H1 (cell line): ENCODE measurements around the gene SPOCK1. TPM values are rescaled to one million over a fixed set of nuclear protein-coding genes. Genes with fewer than 3 reads are reported as not detected.

Experiments used
- CTCF ChIA-PET: fragments of 300-600 bp; sonication (Branson Sonifier 250); formaldehyde crosslinking; loops from one replicate; lab custom pipeline; 2021; ENCODE audit not compliant: partially characterized antibody; lab: Charles Lee
- POLR2A ChIA-PET: fragments of 300-600 bp; sonication (Branson Sonifier 250); formaldehyde crosslinking; loops from one replicate; lab custom pipeline; 2021; ENCODE audit warnings: inconsistent platforms; ENCODE audit not compliant: partially characterized antibody; lab: Charles Lee
- DNase-seq, 2 experiments: peaks; one replicate each; pipeline versions ENCODE4 v3.0.0 to v3.0.0-alpha.2; 2010 to 2022; ENCODE audit warnings: low spot score in 2 of 2, low read depth in 1 of 2, mixed read lengths in 1 of 2
- FAIRE-seq: peaks from 2 replicates; lab custom pipeline; 2011; peaks lifted over from hg19 to GRCh38; lab: Jason Lieb, UNC
- H2AFZ ChIP-seq: 2 replicates; pipeline ENCODE4 v1.8.1; 2012; ENCODE audit warnings: low read length, inconsistent platforms
- H2AK5ac ChIP-seq: 2 replicates; pipeline ENCODE4 v1.6.1; 2013; ENCODE audit warnings: low read depth, low read length
- H2BK120ac ChIP-seq: replicated peaks from 2 replicates; pipeline ENCODE3; 2013; ENCODE audit warnings: low read depth, low read length, inconsistent platforms
- H2BK12ac ChIP-seq: 2 replicates; pipeline ENCODE4 v1.6.1; 2013; ENCODE audit warnings: low read depth, low read length
- H2BK15ac ChIP-seq: 2 replicates; pipeline ENCODE4 v1.6.1; 2013; ENCODE audit warnings: low read length
- H2BK20ac ChIP-seq: 2 replicates; pipeline ENCODE4 v1.6.1; 2013; ENCODE audit warnings: low read length
- H2BK5ac ChIP-seq: 2 replicates; pipeline ENCODE4 v1.6.1; 2013; ENCODE audit warnings: low read depth, low read length
- H3K14ac ChIP-seq: 2 replicates; pipeline ENCODE4 v1.6.1; 2013; ENCODE audit warnings: inconsistent platforms; ENCODE audit not compliant: insufficient read length
- H3K18ac ChIP-seq: 2 replicates; pipeline ENCODE4 v1.6.1; 2013; ENCODE audit warnings: low read length; ENCODE audit errors: extremely low read depth
- H3K23ac ChIP-seq: 2 replicates; pipeline ENCODE4 v1.6.1; 2013; ENCODE audit warnings: inconsistent platforms; ENCODE audit not compliant: insufficient read length
- H3K23me2 ChIP-seq: 2 replicates; pipeline ENCODE4 v1.6.1; 2013; ENCODE audit warnings: low read depth, low read length
- H3K27ac ChIP-seq: 2 replicates; pipeline ENCODE4 v1.6.1; 2011; ENCODE audit warnings: low read depth, low read length, inconsistent platforms
- H3K27me3 ChIP-seq, 4 experiments: replicated peaks in 1 of 4; 1 replicate in 1 of 4; 2 replicates in 3 of 4; pipeline versions ENCODE4 v1.6.1 to v1.8.1; 2011 to 2013; ENCODE audit warnings: low read length in 3 of 4, mild to moderate bottlenecking in 3 of 4, inconsistent platforms in 2 of 4, mixed read lengths in 2 of 4, moderate library complexity in 1 of 4; ENCODE audit not compliant: control insufficient read depth in 3 of 4, insufficient read depth in 3 of 4; ENCODE audit errors: extremely low read depth in 1 of 4
- H3K36me3 ChIP-seq, 4 experiments: 2 replicates each; pipeline versions ENCODE4 v1.6.1 to v1.8.1; 2011 to 2013; ENCODE audit warnings: mild to moderate bottlenecking in 4 of 4, low read length in 3 of 4, moderate library complexity in 2 of 4, control low read depth in 1 of 4, inconsistent platforms in 1 of 4; ENCODE audit not compliant: insufficient read depth in 4 of 4, control insufficient read depth in 2 of 4
- H3K4ac ChIP-seq: replicated peaks from 2 replicates; pipeline ENCODE3; 2013; ENCODE audit warnings: low read length, low read depth, mixed read lengths, inconsistent platforms; ENCODE audit not compliant: insufficient read length
- H3K4me1 ChIP-seq, 4 experiments: replicated peaks in 1 of 4; 1 replicate in 1 of 4; 2 replicates in 3 of 4; pipeline versions ENCODE4 v1.6.1 to v1.8.1; 2011 to 2013; ENCODE audit warnings: low read length in 3 of 4, inconsistent platforms in 2 of 4, mixed read lengths in 1 of 4; ENCODE audit not compliant: insufficient read depth in 4 of 4, control insufficient read depth in 3 of 4
- H3K4me2 ChIP-seq, 2 experiments: 2 replicates each; pipeline versions ENCODE4 v1.6.1 to v1.8.1; 2011 to 2013; ENCODE audit warnings: low read depth in 2 of 2, low read length in 2 of 2, control low read depth in 1 of 2, inconsistent platforms in 1 of 2, mild to moderate bottlenecking in 1 of 2; ENCODE audit not compliant: insufficient read depth in 1 of 2
- H3K4me3 ChIP-seq, 4 experiments: fragments of 200-600, 300-600 bp in 1 of 4; sonication (generic), shearing (Covaris generic), sonication (Bioruptor Twin) in 1 of 4; 2 replicates each; pipeline versions ENCODE4 v1.5.1 to v1.8.1; 2011 to 2016; ENCODE audit warnings: low read length in 4 of 4, low read depth in 3 of 4, control low read depth in 2 of 4, inconsistent platforms in 2 of 4, mild to moderate bottlenecking in 2 of 4, mixed read lengths in 1 of 4, moderate library complexity in 1 of 4; ENCODE audit not compliant: insufficient read depth in 2 of 4; ENCODE audit errors: extremely low read depth in 1 of 4
- H3K56ac ChIP-seq: replicated peaks from 2 replicates; pipeline ENCODE3; 2013; ENCODE audit warnings: low read depth, mild to moderate bottlenecking, mixed read lengths, low read length, inconsistent platforms; ENCODE audit not compliant: insufficient read length
- H3K79me1 ChIP-seq: 2 replicates; pipeline ENCODE4 v1.6.1; 2013; ENCODE audit warnings: low read depth, low read length, control low read depth
- H3K79me2 ChIP-seq, 2 experiments: 2 replicates each; pipeline versions ENCODE4 v1.6.1 to v1.8.1; 2012 to 2013; ENCODE audit warnings: low read length in 2 of 2, mild to moderate bottlenecking in 2 of 2, inconsistent platforms in 1 of 2; ENCODE audit not compliant: insufficient read depth in 2 of 2, control insufficient read depth in 1 of 2
- H3K9ac ChIP-seq, 4 experiments: replicated peaks in 1 of 4; 1 replicate in 1 of 4; 2 replicates in 3 of 4; pipeline versions ENCODE4 v1.6.1 to v1.8.1; 2011 to 2013; ENCODE audit warnings: low read depth in 3 of 4, low read length in 3 of 4, control low read depth in 2 of 4, mild to moderate bottlenecking in 2 of 4, moderate library complexity in 2 of 4, inconsistent platforms in 1 of 4; ENCODE audit errors: extremely low read depth in 1 of 4
- H3K9me3 ChIP-seq, 2 experiments: 2 replicates each; pipeline versions ENCODE4 v1.6.1 to v1.8.1; 2012 to 2013; ENCODE audit warnings: mild to moderate bottlenecking in 2 of 2, moderate library complexity in 2 of 2, control low read depth in 1 of 2, inconsistent platforms in 1 of 2, low read depth in 1 of 2, low read length in 1 of 2, mixed read lengths in 1 of 2; ENCODE audit not compliant: insufficient read depth in 2 of 2
- H4K20me1 ChIP-seq, 2 experiments: replicated peaks in 1 of 2; 2 replicates each; pipeline versions ENCODE3 to v1.8.1; 2011 to 2013; ENCODE audit warnings: inconsistent platforms in 2 of 2, low read length in 2 of 2, mild to moderate bottlenecking in 1 of 2; ENCODE audit not compliant: insufficient read depth in 2 of 2, control insufficient read depth in 1 of 2
- H4K5ac ChIP-seq: 2 replicates; pipeline ENCODE4 v1.6.1; 2013; ENCODE audit warnings: low read length, low read depth, mixed read lengths, inconsistent platforms; ENCODE audit not compliant: insufficient read length
- H4K8ac ChIP-seq: 2 replicates; pipeline ENCODE4 v1.8.0; 2013; ENCODE audit warnings: mild to moderate bottlenecking, moderate library complexity, low read length, inconsistent platforms; ENCODE audit not compliant: insufficient read depth; ENCODE audit errors: extremely low read depth
- H4K91ac ChIP-seq: replicated peaks from 2 replicates; pipeline ENCODE3; 2013; ENCODE audit warnings: low read length, mixed read lengths, inconsistent platforms; ENCODE audit not compliant: insufficient read length
- CEBPB ChIP-seq: IDR thresholded peaks from 2 replicates; pipeline ENCODE4 v1.6.1; 2012; ENCODE audit warnings: low read depth, low read length
- CTBP2 ChIP-seq: IDR thresholded peaks from 2 replicates; pipeline ENCODE4 v1.7.0; 2011; ENCODE audit warnings: borderline replicate concordance, mild to moderate bottlenecking, moderate library complexity, mixed read lengths, low read length; ENCODE audit not compliant: insufficient read depth, insufficient read length
- GABPA ChIP-seq: IDR thresholded peaks from 2 replicates; pipeline ENCODE4 v1.6.1; 2011; ENCODE audit warnings: mild to moderate bottlenecking, low read length, moderate library complexity, borderline replicate concordance; ENCODE audit not compliant: insufficient read depth
- GTF2F1 ChIP-seq: IDR thresholded peaks from 2 replicates; pipeline ENCODE4 v1.6.1; 2012; ENCODE audit warnings: low read depth, low read length, improper control_type of control experiment, borderline replicate concordance
- KDM1A ChIP-seq: fragments of 200-600, 300-600 bp; sonication (generic); IDR thresholded peaks from 2 replicates; pipeline ENCODE4 v1.7.1; 2016; ENCODE audit warnings: mild to moderate bottlenecking, low read length, borderline replicate concordance
- KDM5A ChIP-seq: fragments of 200-600 bp; IDR thresholded peaks from 2 replicates; pipeline ENCODE4 v1.7.1; 2012; ENCODE audit warnings: mild to moderate bottlenecking, low read length, inconsistent platforms, mixed read lengths
- NANOG ChIP-seq: IDR thresholded peaks from 2 replicates; pipeline ENCODE4 v1.6.1; 2011; ENCODE audit warnings: low read length, low read depth, mild to moderate bottlenecking, inconsistent platforms; ENCODE audit not compliant: insufficient read depth, poor library complexity, severe bottlenecking
- POLR2A ChIP-seq, 2 experiments: IDR thresholded peaks; 1 replicate in 1 of 2; 2 replicates in 1 of 2; pipeline ENCODE4 v1.6.1; 2011; ENCODE audit warnings: low read depth in 2 of 2, low read length in 2 of 2, mild to moderate bottlenecking in 2 of 2; ENCODE audit errors: control extremely low read depth in 1 of 2
- RAD21 ChIP-seq, 2 experiments: IDR thresholded peaks in 1 of 2; conservative IDR thresholded peaks in 1 of 2; 2 replicates each; pipeline ENCODE4 v1.6.1; 2011; ENCODE audit warnings: low read depth in 2 of 2, low read length in 2 of 2, improper control_type of control experiment in 1 of 2, inconsistent platforms in 1 of 2, mild to moderate bottlenecking in 1 of 2, moderate library complexity in 1 of 2
- RFX5 ChIP-seq: IDR thresholded peaks from 2 replicates; pipeline ENCODE4 v1.6.1; 2011; ENCODE audit warnings: low read depth, low read length, improper control_type of control experiment, borderline replicate concordance
- SP2 ChIP-seq: IDR thresholded peaks from 2 replicates; pipeline ENCODE4 v1.6.1; 2012; ENCODE audit warnings: mild to moderate bottlenecking, low read length, inconsistent platforms
- SRF ChIP-seq: IDR thresholded peaks from 2 replicates; pipeline ENCODE4 v1.6.1; 2011; ENCODE audit warnings: mild to moderate bottlenecking, low read depth, low read length, moderate library complexity
- TAF7 ChIP-seq: optimal IDR thresholded peaks from 2 replicates; pipeline ENCODE3; 2011; ENCODE audit warnings: low read depth, mild to moderate bottlenecking, inconsistent platforms, low read length, moderate library complexity, borderline replicate concordance
- polyA plus RNA-seq, 7 experiments: library from polyadenylated mRNA; depleted of rRNA in 3 of 7; stranded (reverse) in 5 of 7; unstranded in 2 of 7; fragments of >200 nt in 5 of 7; fragments of 200-250 nt in 2 of 7; gene quantifications; 1 replicate in 5 of 7; 2 replicates in 1 of 7; 4 replicates in 1 of 7; pipeline versions ENCODE4 v1.2.1 to v1.2.3, GENCODE V29; 2011 to 2013; ENCODE audit warnings: missing spikeins in 2 of 7, mixed read lengths in 2 of 7
- total RNA-seq: library from RNA; stranded (reverse); fragmentation: NEBNext Ultra II Directional; extraction: Animal tissue kit (Norgen Biotek cat#: 25700); gene quantifications from 2 replicates; pipeline ENCODE4 v1.2.1, GENCODE V29; 2021
- TF ChIP-seq, protein P1 (sequence below): IDR thresholded peaks from 2 replicates; pipeline ENCODE4 v1.6.1; 2012; ENCODE audit warnings: low read length, inconsistent platforms

SPOCK1 gene
- total and polyA plus RNA-seq, 2 of the 8 experiments (the other 6 are each of a cell fraction or from before 2014, with no cell fraction given), result 6.9 to 18.1 TPM

DNA sequence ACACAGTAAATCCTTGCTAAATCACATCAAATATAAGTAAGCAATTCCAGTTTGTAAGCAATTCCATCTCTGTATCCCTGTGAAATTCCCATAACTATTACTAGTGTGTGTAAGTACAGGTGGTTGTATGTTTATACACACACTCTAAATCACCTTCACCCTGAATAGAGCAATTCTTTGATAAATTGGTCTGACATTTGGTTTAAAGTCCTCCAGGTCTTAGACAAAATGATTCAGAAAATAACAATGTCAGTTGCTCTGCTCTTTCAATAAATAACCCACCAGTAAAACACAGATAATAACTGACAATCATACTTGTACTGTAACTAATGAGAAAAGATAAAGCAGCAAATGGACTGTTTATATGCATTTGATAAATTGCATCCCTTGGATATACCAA is 226.3 kb downstream of the SPOCK1 start:
- FAIRE-seq (no peak), DNase-seq (no peak)
- ChIA-PET POLR2A (no interaction called here), CTCF (no interaction called here)
- H2BK12ac ChIP-seq, result no peak overlapping the region
- no peak overlapping the region for H2BK20ac ChIP-seq
- H3K14ac ChIP-seq, result no peak overlapping the region
- no peak overlapping the region for H3K23ac ChIP-seq
- H3K9ac ChIP-seq, result no peak overlapping the region
- H3K79me1 ChIP-seq, result no peaks in the 10 kb centered on the region
- H3K79me2 ChIP-seq, result no peaks in the 10 kb centered on the region
- H3K9me3 ChIP-seq, result no peaks in the 10 kb centered on the region
- no peak overlapping the region for H2AK5ac ChIP-seq
- H2BK15ac ChIP-seq, result no peak overlapping the region
- H3K36me3 ChIP-seq, result no peaks in the 10 kb centered on the region
- H4K8ac ChIP-seq, result no peak overlapping the region
- no peak overlapping the region for H4K91ac ChIP-seq
- H3K27ac ChIP-seq, result no peak overlapping the region
- no peak overlapping the region for H3K18ac ChIP-seq
- H2BK120ac ChIP-seq, result no peak overlapping the region
- H4K20me1 ChIP-seq, result no peaks in the 10 kb centered on the region
- no peak overlapping the region for H2BK5ac ChIP-seq
- H3K23me2 ChIP-seq, result no peaks in the 10 kb centered on the region
- no peaks in the 10 kb centered on the region for H3K27me3 ChIP-seq
- no peak overlapping the region for H2AFZ ChIP-seq
- H3K4me2 ChIP-seq, result no peak overlapping the region
- H3K4me3 ChIP-seq, result no peak overlapping the region
- H3K4ac ChIP-seq, result no peak overlapping the region
- H3K4me1 ChIP-seq, result no peaks in the 10 kb centered on the region
- no peak overlapping the region for H4K5ac ChIP-seq
- H3K56ac ChIP-seq, result no peak overlapping the region
- TF ChIP-seq CEBPB (no peak), KDM1A (no peak), NANOG (no peak), GTF2F1 (no peak), CTBP2 (no peak), RFX5 (no peak), SRF (no peak), SP2 (no peak), KDM5A (no peak), RAD21 (IDR thresholded peaks at IDR 0.05 in 1 of 2, conservative IDR thresholded peaks at IDR 0.05 in 1 of 2; ENCODE audit: low read depth in 2 of 2, low read length in 2 of 2) (no peak), TAF7 (no peak), POLR2A (IDR thresholded peaks at IDR 0.05; ENCODE audit: control extremely low read depth in 1 of 2, low read depth in 2 of 2, low read length in 2 of 2) (no peak), GABPA (no peak)
- TF ChIP-seq, protein P1, sequence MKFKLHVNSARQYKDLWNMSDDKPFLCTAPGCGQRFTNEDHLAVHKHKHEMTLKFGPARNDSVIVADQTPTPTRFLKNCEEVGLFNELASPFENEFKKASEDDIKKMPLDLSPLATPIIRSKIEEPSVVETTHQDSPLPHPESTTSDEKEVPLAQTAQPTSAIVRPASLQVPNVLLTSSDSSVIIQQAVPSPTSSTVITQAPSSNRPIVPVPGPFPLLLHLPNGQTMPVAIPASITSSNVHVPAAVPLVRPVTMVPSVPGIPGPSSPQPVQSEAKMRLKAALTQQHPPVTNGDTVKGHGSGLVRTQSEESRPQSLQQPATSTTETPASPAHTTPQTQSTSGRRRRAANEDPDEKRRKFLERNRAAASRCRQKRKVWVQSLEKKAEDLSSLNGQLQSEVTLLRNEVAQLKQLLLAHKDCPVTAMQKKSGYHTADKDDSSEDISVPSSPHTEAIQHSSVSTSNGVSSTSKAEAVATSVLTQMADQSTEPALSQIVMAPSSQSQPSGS, result no peak
